Stimulated activated CD4-positive, alpha-beta T cell treated with anti-CD3 and anti-CD28 coated beads, Interleukin-4, amount 100 ng/mL, for 48 hours (primary cell): ENCODE measurements around the gene SMIM41.

Experiments used
- DNase-seq, 2 donors: peaks; one replicate each; pipeline ENCODE4 v3.0.0-alpha.2; 2020; ENCODE audit warnings: low read depth in 2 of 2

SMIM41 gene

GRCh38 chr12:52063082-52063924, 16.2 kb upstream of the SMIM41 start:
- DNase-seq: no peak

- DNase-seq: no peak
These were observed 15.4 kb upstream of the SMIM41 start for GRCh38 chr12:52063981-52064649.

GRCh38 chr12:52066346-52067080, 13.0 kb upstream of the SMIM41 start:
- DNase-seq: no peak

- DNase-seq: no peak
These were observed 12.5 kb upstream of the SMIM41 start for GRCh38 chr12:52067081-52067374.

- DNase-seq: peak; percentile 69 to 82
These were observed 9.9 kb upstream of the SMIM41 start, which contains the start of gene ATG101 for GRCh38 chr12:52069327-52070184. ATG101 (plus strand) TSS chr12:52069978; CDS start chr12:52073651, 3,673 bp downstream.

GRCh38 chr12:52070185-52070925, 9.1 kb upstream of the SMIM41 start:
- DNase-seq: no peak

- no peak for DNase-seq
These were observed 5.7 kb upstream of the SMIM41 start for GRCh38 chr12:52073531-52074381.

- no peak for DNase-seq
These were observed 4.4 kb upstream of the SMIM41 start for GRCh38 chr12:52074971-52075724.

- no peak for DNase-seq
These were observed 2.7 kb upstream of the SMIM41 start for GRCh38 chr12:52076811-52077210.

- DNase-seq: no peak
These were observed 1.2 kb upstream of the SMIM41 start for GRCh38 chr12:52078276-52078675.

GRCh38 chr12:52080403-52081251, 1.1 kb downstream of the SMIM41 start:
- no peak for DNase-seq

- DNase-seq: no peak
These were observed 1.8 kb downstream of the SMIM41 start for GRCh38 chr12:52081263-52081733.

- DNase-seq: no peak
These were observed 2.6 kb downstream of the SMIM41 start for GRCh38 chr12:52082026-52082668.

GRCh38 chr12:52082669-52082987, 3.1 kb downstream of the SMIM41 start:
- DNase-seq: no peak

GRCh38 chr12:52082988-52083637, 3.6 kb downstream of the SMIM41 start:
- DNase-seq: peak; percentile 53 to 65

- DNase-seq: no peak
These were observed 4.1 kb downstream of the SMIM41 start for GRCh38 chr12:52083638-52083996.

GRCh38 chr12:52084491-52085231, 5.2 kb downstream of the SMIM41 start:
- no peak for DNase-seq
